Body of pancreas (tissue), 4 donors: ENCODE measurements around the gene FOXF1. TPM values are rescaled to one million over a fixed set of nuclear protein-coding genes. Genes with fewer than 3 reads are reported as not detected.

Experiments
- ATAC-seq: fragments of 150-250 bp; one replicate; pipeline ENCODE4 v1.9.1; 2016
- DNase-seq, 4 donors: peaks; one replicate each; pipeline ENCODE4 v3.0.0-alpha.2; 2019
- H3K27ac ChIP-seq, 4 donors: fragments of 200-600 bp; sonication (generic); 1 replicate in 3 of 4; 2 replicates in 1 of 4; pipeline versions ENCODE4 v1.5.1 to v1.6.1; 2016 to 2019; ENCODE audit warnings: mild to moderate bottlenecking in 1 of 4, mixed read lengths in 1 of 4, moderate library complexity in 1 of 4
- H3K27me3 ChIP-seq, 2 donors: fragments of 200-600 bp; sonication (generic); one replicate each; pipeline ENCODE4 v1.6.0; 2016; ENCODE audit warnings: mild to moderate bottlenecking in 1 of 2
- H3K36me3 ChIP-seq, 2 donors: fragments of 200-600 bp; sonication (generic); replicated peaks in 1 of 2; 2 replicates each; pipeline ENCODE4 v1.5.1; 2016; ENCODE audit warnings: low read depth in 2 of 2; ENCODE audit not compliant: insufficient read depth in 1 of 2
- H3K4me1 ChIP-seq: fragments of 200-600 bp; sonication (generic); one replicate; pipeline ENCODE4 v1.6.0; 2016
- H3K4me3 ChIP-seq, 2 donors: fragments of 200-600 bp; sonication (generic); 1 replicate in 1 of 2; 2 replicates in 1 of 2; pipeline ENCODE4 v1.5.1; 2016 to 2019
- H3K9me3 ChIP-seq, 3 donors: fragments of 200-600 bp; sonication (generic); 1 replicate in 2 of 3; 2 replicates in 1 of 3; pipeline ENCODE4 v1.5.1; 2016
- POLR2A ChIP-seq, 3 donors: fragments of 450-650 bp; IDR thresholded peaks; one replicate each; pipeline ENCODE4 v1.6.1; 2016; ENCODE audit warnings: antibody characterized with exemption in 3 of 3, mild to moderate bottlenecking in 2 of 3
- WGBS, 2 donors: methylation state at CpG; one replicate each; pipeline ENCODE4 v1.1.5; 2017; 5-methylcytosine and 5-hydroxymethylcytosine counted together
- intact Hi-C: fragments of 100-400 bp; cut with DNase I; formaldehyde crosslinking; loops from one replicate; pipeline ENCODE4 v1.15.1; 2023
- total RNA-seq, 2 donors: library from RNA; depleted of rRNA; stranded (reverse); fragments of >200 nt; gene quantifications; one replicate each; pipeline ENCODE4 v1.1.0, GENCODE V29; 2016
- TF ChIP-seq, protein P1 (sequence below), 7 experiments: fragments of 450-650 bp in 4 of 7; fragments of 200-600 bp in 3 of 7; sonication (generic) in 3 of 7; IDR thresholded peaks; one replicate each; pipeline ENCODE4 v1.5.1; 2016 to 2019; ENCODE audit warnings: antibody characterized with exemption in 7 of 7

FOXF1 gene
- total RNA-seq, 2 donors from 2014 or later: 0.52 to 7.3 TPM

DNA sequence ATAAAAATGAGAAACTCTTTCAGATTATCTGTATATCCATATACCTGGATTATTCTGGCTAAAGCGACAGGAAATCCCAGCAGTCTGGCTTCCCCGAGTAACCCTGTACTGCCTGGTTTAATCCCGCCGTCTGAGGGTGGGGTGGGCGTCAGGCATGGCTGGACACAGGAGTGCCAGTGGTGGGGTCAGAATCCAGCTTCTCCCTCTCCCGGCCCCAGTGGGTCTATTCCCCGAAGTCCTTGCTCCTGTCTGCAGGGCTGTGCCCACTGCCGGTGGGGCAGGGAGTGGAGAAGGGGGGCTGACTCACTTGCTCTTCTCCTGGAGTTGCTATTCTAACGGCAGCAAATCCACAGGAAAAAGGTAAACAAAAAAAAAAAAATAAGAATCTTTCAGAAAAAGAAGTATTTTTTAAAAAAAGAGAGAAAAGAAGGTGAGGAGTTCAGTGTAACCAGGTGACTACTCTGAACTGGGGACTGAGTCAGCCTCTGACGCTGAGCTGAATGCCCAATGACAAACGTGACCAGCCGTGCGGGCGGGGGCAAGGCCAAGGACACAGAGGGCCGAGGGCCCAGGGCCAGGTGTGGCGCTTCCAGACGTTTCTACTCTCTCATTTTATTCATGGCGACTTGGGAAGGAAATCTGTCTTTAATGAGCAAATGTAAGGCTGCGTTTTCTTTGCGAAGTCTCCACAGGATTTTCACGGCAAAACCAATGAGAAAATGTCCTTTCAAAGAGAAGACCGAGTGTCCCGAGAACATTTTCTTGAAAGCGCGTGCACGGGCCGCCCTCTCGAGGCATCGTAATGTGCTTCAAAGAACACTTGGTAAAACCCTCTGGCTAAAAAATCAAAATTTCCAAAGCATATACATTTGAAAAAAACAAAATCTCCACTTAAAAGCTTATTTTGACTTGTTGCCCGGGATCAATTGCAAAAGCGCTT lies 20.2 kb downstream of the FOXF1 start:
- TF ChIP-seq, protein P1, sequence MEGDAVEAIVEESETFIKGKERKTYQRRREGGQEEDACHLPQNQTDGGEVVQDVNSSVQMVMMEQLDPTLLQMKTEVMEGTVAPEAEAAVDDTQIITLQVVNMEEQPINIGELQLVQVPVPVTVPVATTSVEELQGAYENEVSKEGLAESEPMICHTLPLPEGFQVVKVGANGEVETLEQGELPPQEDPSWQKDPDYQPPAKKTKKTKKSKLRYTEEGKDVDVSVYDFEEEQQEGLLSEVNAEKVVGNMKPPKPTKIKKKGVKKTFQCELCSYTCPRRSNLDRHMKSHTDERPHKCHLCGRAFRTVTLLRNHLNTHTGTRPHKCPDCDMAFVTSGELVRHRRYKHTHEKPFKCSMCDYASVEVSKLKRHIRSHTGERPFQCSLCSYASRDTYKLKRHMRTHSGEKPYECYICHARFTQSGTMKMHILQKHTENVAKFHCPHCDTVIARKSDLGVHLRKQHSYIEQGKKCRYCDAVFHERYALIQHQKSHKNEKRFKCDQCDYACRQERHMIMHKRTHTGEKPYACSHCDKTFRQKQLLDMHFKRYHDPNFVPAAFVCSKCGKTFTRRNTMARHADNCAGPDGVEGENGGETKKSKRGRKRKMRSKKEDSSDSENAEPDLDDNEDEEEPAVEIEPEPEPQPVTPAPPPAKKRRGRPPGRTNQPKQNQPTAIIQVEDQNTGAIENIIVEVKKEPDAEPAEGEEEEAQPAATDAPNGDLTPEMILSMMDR (IDR thresholded peaks at IDR 0.05): no peak
- TF ChIP-seq POLR2A (IDR thresholded peaks at IDR 0.05): no peak
- Histone ChIP-seq H3K27me3 (no peaks in the 10 kb centered on the region), H3K36me3 (no peaks in the 10 kb centered on the region), H3K9me3 (no peaks in the 10 kb centered on the region), H3K4me3 (no peak overlapping the region), H3K27ac (no peak overlapping the region), H3K4me1 (no peaks in the 10 kb centered on the region)
- WGBS, 2 donors: 82 to 84% methylated on average over 31 of the region's 31 CpGs
- DNase-seq (no peak), ATAC-seq (no peak)
- intact Hi-C loops: no loop called here

DNA sequence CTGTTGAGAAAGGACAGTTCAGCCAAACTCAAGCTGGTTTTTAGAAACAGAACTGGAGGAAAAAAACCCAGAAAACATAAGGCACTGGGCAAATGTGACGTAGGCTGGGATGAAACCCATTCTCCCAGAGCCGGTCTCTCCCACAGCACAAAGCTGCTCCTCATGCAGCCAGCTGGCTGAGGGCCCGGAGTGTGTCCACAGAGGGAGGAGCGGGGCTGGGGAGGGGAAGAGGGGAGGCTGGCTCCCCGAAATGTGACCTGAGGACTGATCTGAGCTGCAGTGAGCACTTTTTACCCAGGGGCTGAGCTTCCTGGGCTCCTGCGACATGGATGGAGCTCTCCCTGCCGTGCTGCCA lies 20.8 kb downstream of the FOXF1 start:
- DNase-seq: peak in 2 of 4 donors; percentile 30 to 35
- peak; percentile 60 for ATAC-seq
- Histone ChIP-seq H3K9me3 (no peaks in the 10 kb centered on the region), H3K36me3 (no peaks in the 10 kb centered on the region), H3K4me1 (no peaks in the 10 kb centered on the region), H3K27ac (no peak overlapping the region), H3K4me3 (no peak overlapping the region), H3K27me3 (no peaks in the 10 kb centered on the region)
- WGBS, 2 donors: 87 to 89% methylated on average over 7 of the region's 7 CpGs
- intact Hi-C loops: no loop called here
- no peak for TF ChIP-seq POLR2A (IDR thresholded peaks at IDR 0.05)
- TF ChIP-seq, protein P1 (IDR thresholded peaks at IDR 0.05): no peak

DNA sequence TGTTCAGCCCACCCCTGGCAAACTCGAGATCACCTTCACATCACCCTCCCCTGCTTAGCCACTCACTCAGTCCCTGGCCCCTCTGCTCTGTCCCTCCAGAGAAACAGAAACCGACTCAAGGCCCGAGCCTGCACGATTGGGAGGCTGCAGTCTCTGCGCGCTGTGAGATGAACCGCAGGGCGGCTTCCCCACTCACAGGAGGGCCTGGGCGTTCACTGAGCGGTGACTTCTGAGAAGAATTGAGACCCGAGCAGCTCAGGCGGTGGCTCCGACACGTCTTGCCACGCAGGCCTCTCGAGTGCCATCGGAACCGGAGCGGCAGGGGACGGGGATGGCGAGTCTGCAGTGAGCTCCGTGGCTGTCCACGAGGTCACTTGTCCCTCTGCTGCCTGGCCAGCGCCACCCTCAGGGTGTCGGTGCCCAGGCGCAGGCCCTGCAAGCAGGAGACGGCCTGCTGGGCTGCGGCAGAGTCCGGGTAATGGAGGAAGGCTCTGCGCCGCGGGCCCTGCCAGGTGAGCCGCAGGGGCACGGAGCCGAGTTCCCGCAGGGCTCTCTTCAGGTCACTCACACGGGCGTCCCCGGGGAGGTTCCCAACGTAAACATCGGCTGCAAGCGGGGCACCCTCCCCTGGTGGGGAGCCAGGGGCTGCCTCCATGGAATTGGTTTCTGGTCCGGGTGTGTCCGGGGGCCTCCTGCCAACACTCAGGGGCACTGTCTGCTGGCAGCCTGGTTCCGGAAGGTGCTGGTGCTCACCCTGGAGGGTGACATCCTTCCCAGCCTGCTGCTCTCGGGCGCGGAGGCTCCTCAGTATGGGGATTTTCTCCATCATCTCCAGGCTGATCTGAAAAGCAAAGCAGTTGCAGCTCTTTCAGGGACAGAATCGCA lies 21.6 kb downstream of the FOXF1 start:
- TF ChIP-seq, protein P1 (IDR thresholded peaks at IDR 0.05): no peak
- no peak for TF ChIP-seq POLR2A (IDR thresholded peaks at IDR 0.05)
- intact Hi-C loops: no loop called here
- ATAC-seq (no peak), DNase-seq (no peak)
- WGBS, 2 donors: 90 to 96% methylated on average over 10 to 47 of the region's 49 CpGs
- no peaks in the 10 kb centered on the region for H3K27me3 ChIP-seq
- no peak overlapping the region for H3K4me3 ChIP-seq
- no peaks in the 10 kb centered on the region for H3K36me3 ChIP-seq
- no peak overlapping the region for H3K27ac ChIP-seq
- H3K9me3 ChIP-seq: no peaks in the 10 kb centered on the region
- H3K4me1 ChIP-seq: no peaks in the 10 kb centered on the region

DNA sequence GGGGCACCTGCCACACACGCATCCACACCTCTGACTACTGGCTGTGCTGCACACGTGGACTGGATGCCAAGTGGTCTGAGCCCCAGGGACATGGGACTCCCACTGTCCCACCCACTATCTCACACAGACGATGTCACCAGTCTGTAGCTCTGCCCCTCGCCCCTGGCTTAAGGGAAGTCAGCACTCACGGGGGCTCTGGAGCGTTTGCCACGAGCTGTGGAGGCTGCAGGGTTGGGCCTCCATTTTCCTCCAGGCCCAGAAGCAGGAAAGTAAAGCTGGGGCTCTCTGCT lies 22.1 kb downstream of the FOXF1 start:
- Histone ChIP-seq H3K4me1 (no peaks in the 10 kb centered on the region), H3K27ac (no peak overlapping the region), H3K4me3 (no peak overlapping the region), H3K27me3 (no peaks in the 10 kb centered on the region), H3K9me3 (no peaks in the 10 kb centered on the region), H3K36me3 (no peaks in the 10 kb centered on the region)
- no peak for TF ChIP-seq POLR2A (IDR thresholded peaks at IDR 0.05)
- TF ChIP-seq, protein P1 (IDR thresholded peaks at IDR 0.05): no peak
- intact Hi-C loops: no loop called here
- no peak for DNase-seq
- WGBS, 2 donors: 89 to 95% methylated on average over 3 to 7 of the region's 7 CpGs
- no peak for ATAC-seq
